ENCODE results near the gene PAX6.

The PAX6 gene

GRCh38 chr11:31807799-31808667 lies 3.1 kb downstream of the PAX6 start:
- Histone ChIP-seq H3K4me1 (ENCODE audit: control insufficient read depth, insufficient read depth, low read length) (peaks cover 49% of the 10 kb centered on the region), H3K27ac (ENCODE audit: low read length) (no peak overlapping the region), H3K4me3 (ENCODE audit: low read length in 2 of 2) (no peak overlapping the region), H3K36me3 (ENCODE audit: control insufficient read depth in 2 of 2, insufficient read depth in 2 of 2, low read length in 2 of 2) (no peaks in the 10 kb centered on the region), H3K9me3 (ENCODE audit: control insufficient read depth in 2 of 2, low read length in 2 of 2) (no peaks in the 10 kb centered on the region), H3K27me3 (ENCODE audit: control insufficient read depth in 1 of 2, insufficient read depth in 2 of 2, low read length in 2 of 2) (peaks cover 88 to 99% of the 10 kb centered on the region in 2 donors), H3K9ac (ENCODE audit: low read length in 2 of 2) (no peak overlapping the region)

GRCh38 chr11:31806928-31807798 lies 4.0 kb downstream of the PAX6 start:
- H3K9ac ChIP-seq (ENCODE audit: low read length in 2 of 2), result no peak overlapping the region
- H3K27ac ChIP-seq (ENCODE audit: low read length), result no peak overlapping the region
- no peaks in the 10 kb centered on the region for H3K9me3 ChIP-seq (ENCODE audit: control insufficient read depth in 2 of 2, low read length in 2 of 2)
- no peaks in the 10 kb centered on the region for H3K36me3 ChIP-seq (ENCODE audit: control insufficient read depth in 2 of 2, insufficient read depth in 2 of 2, low read length in 2 of 2)
- H3K27me3 ChIP-seq (ENCODE audit: control insufficient read depth in 1 of 2, insufficient read depth in 2 of 2, low read length in 2 of 2), result peaks cover 85 to 97% of the 10 kb centered on the region in 2 donors
- H3K4me3 ChIP-seq (ENCODE audit: low read length in 2 of 2), result no peak overlapping the region
- H3K4me1 ChIP-seq (ENCODE audit: control insufficient read depth, insufficient read depth, low read length), result peaks cover 43% of the 10 kb centered on the region

DNA sequence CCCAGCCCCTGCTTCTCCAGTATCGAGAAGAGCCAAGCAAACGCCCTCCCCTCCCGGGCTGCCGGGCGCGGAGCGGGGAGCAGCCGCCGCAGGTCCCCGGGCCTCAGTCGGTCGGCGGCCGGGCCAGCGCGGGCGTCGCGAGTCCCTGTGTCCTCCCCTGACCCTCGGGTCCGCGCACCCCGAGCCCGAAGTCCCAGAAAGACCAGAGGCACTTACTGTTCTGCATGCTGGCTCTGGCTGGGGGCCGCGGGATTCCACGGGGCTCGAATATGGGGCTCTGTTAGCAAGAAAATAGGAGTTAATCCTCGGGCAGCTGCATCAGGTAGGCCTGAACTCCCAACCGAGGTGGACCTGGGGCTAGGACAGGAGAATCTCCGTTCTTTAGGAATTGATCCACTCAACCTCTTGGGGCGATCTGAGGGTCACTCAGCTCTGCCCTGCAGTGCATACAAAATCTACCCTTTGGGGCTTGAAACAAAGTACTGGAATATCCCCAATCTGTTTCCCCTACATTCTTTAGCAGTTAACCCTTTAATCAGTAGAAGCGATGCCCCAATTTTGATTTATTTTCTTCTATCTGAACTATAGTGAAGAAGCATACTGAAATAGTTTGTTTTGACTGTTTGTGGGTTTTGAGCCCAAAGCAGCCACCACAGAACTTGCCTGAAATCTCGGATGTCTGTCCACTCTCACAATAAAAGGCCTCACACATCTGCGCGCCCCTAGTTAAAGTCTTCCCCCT lies 4.8 kb downstream of the PAX6 start:
- H3K4me3 ChIP-seq (ENCODE audit: low read length in 2 of 2), result no peak overlapping the region
- H3K27ac ChIP-seq (ENCODE audit: low read length), result no peak overlapping the region
- H3K4me1 ChIP-seq (ENCODE audit: control insufficient read depth, insufficient read depth, low read length), result peaks cover 38% of the 10 kb centered on the region
- H3K9me3 ChIP-seq (ENCODE audit: control insufficient read depth in 2 of 2, low read length in 2 of 2), result peaks cover 0 to 3% of the 10 kb centered on the region in 2 donors
- peaks cover 84 to 99% of the 10 kb centered on the region in 2 donors for H3K27me3 ChIP-seq (ENCODE audit: control insufficient read depth in 1 of 2, insufficient read depth in 2 of 2, low read length in 2 of 2)
- no peak overlapping the region for H3K9ac ChIP-seq (ENCODE audit: low read length in 2 of 2)
- H3K36me3 ChIP-seq (ENCODE audit: control insufficient read depth in 2 of 2, insufficient read depth in 2 of 2, low read length in 2 of 2), result no peaks in the 10 kb centered on the region

DNA sequence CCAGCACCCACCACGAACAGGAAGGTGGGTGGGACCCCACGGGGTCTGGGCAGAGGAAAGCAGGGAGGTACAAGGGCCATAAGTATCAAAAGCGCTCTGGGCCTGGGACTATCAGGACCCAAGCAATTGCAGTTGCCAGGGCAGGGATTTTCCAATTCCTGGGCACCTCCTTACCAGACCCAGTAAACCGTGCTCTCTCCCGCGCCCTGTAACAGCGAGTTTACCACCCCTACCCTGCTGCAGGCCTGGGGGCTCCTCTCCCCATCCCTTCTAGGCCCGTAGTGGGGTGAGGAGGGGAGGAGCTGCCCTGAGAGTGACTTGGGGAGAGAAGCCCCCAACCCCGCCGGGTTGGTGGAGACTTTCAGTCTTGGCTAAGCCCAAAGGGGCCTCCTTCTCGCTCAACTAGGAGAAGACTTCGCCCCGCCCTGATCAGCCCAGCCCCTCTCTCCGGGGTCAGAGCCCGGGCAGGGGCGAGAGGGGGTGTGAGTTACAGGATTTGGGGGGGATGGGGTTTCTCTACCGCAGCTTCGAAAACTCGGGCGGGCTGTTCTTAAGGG lies 5.4 kb downstream of the PAX6 start:
- H3K27ac ChIP-seq (ENCODE audit: low read length), result no peak overlapping the region
- peaks cover 84 to 99% of the 10 kb centered on the region in 2 donors for H3K27me3 ChIP-seq (ENCODE audit: control insufficient read depth in 1 of 2, insufficient read depth in 2 of 2, low read length in 2 of 2)
- peaks cover 32% of the 10 kb centered on the region for H3K4me1 ChIP-seq (ENCODE audit: control insufficient read depth, insufficient read depth, low read length)
- peaks cover 0 to 6% of the 10 kb centered on the region in 2 donors for H3K9me3 ChIP-seq (ENCODE audit: control insufficient read depth in 2 of 2, low read length in 2 of 2)
- H3K4me3 ChIP-seq (ENCODE audit: low read length in 2 of 2), result no peak overlapping the region
- H3K36me3 ChIP-seq (ENCODE audit: control insufficient read depth in 2 of 2, insufficient read depth in 2 of 2, low read length in 2 of 2), result no peaks in the 10 kb centered on the region
- no peak overlapping the region for H3K9ac ChIP-seq (ENCODE audit: low read length in 2 of 2)

DNA sequence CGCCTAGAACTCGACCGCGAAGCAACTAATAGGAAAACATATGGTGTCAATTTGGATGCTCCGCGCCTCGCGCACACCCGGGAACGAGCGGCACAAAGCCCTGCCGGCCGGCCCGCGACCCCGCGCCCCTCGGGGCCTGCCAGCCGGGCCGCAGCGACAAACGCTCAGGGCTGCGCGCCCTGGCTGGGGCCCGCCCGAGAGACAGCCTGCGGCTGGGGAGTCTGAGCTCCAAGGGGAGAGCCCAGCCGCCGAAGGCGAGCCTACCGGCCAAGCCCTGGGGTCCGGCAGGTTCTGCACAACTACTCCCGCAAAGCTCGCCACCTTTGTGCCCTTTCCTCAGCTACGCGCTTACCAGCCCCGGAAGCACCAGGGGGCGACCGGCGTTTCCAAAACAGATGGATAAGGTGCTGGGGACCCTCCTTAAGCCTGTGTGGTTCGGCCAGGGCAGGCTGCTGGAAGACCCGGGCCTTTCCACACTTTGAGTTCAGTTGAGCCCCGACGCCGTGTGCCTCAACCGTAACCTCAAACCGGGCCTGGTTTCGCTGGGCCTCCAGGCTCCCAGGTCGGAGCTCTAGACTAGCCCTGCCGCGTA lies 6.0 kb downstream of the PAX6 start:
- H3K27ac ChIP-seq (ENCODE audit: low read length), result no peak overlapping the region
- peaks cover 26% of the 10 kb centered on the region for H3K4me1 ChIP-seq (ENCODE audit: control insufficient read depth, insufficient read depth, low read length)
- peaks cover 88 to 99% of the 10 kb centered on the region in 2 donors for H3K27me3 ChIP-seq (ENCODE audit: control insufficient read depth in 1 of 2, insufficient read depth in 2 of 2, low read length in 2 of 2)
- H3K4me3 ChIP-seq (ENCODE audit: low read length in 2 of 2), result peak overlapping the region in 1 of 2 donors; percentile 22
- H3K9me3 ChIP-seq (ENCODE audit: control insufficient read depth in 2 of 2, low read length in 2 of 2), result peaks cover 0 to 6% of the 10 kb centered on the region in 2 donors
- H3K36me3 ChIP-seq (ENCODE audit: control insufficient read depth in 2 of 2, insufficient read depth in 2 of 2, low read length in 2 of 2), result no peaks in the 10 kb centered on the region
- H3K9ac ChIP-seq (ENCODE audit: low read length in 2 of 2), result no peak overlapping the region

- H3K9me3 ChIP-seq (ENCODE audit: control insufficient read depth in 2 of 2, low read length in 2 of 2), result peaks cover 0 to 6% of the 10 kb centered on the region in 2 donors
- H3K9ac ChIP-seq (ENCODE audit: low read length in 2 of 2), result no peak overlapping the region
- peak overlapping the region; percentile 22 to 26 for H3K4me3 ChIP-seq (ENCODE audit: low read length in 2 of 2)
- no peaks in the 10 kb centered on the region for H3K36me3 ChIP-seq (ENCODE audit: control insufficient read depth in 2 of 2, insufficient read depth in 2 of 2, low read length in 2 of 2)
- H3K27ac ChIP-seq (ENCODE audit: low read length), result no peak overlapping the region
- peaks cover 22% of the 10 kb centered on the region for H3K4me1 ChIP-seq (ENCODE audit: control insufficient read depth, insufficient read depth, low read length)
- peaks cover 87 to 99% of the 10 kb centered on the region in 2 donors for H3K27me3 ChIP-seq (ENCODE audit: control insufficient read depth in 1 of 2, insufficient read depth in 2 of 2, low read length in 2 of 2)
These were observed 6.6 kb downstream of the PAX6 start for GRCh38 chr11:31804312-31805036.

GRCh38 chr11:31803813-31804311 lies 7.3 kb downstream of the PAX6 start:
- peaks cover 86 to 99% of the 10 kb centered on the region in 2 donors for H3K27me3 ChIP-seq (ENCODE audit: control insufficient read depth in 1 of 2, insufficient read depth in 2 of 2, low read length in 2 of 2)
- H3K4me1 ChIP-seq (ENCODE audit: control insufficient read depth, insufficient read depth, low read length), result peaks cover 27% of the 10 kb centered on the region
- H3K36me3 ChIP-seq (ENCODE audit: control insufficient read depth in 2 of 2, insufficient read depth in 2 of 2, low read length in 2 of 2), result no peaks in the 10 kb centered on the region
- H3K9ac ChIP-seq (ENCODE audit: low read length in 2 of 2), result no peak overlapping the region
- no peak overlapping the region for H3K27ac ChIP-seq (ENCODE audit: low read length)
- peaks cover 0 to 6% of the 10 kb centered on the region in 2 donors for H3K9me3 ChIP-seq (ENCODE audit: control insufficient read depth in 2 of 2, low read length in 2 of 2)
- peak overlapping the region in 1 of 2 donors; percentile 8 for H3K4me3 ChIP-seq (ENCODE audit: low read length in 2 of 2)

DNA sequence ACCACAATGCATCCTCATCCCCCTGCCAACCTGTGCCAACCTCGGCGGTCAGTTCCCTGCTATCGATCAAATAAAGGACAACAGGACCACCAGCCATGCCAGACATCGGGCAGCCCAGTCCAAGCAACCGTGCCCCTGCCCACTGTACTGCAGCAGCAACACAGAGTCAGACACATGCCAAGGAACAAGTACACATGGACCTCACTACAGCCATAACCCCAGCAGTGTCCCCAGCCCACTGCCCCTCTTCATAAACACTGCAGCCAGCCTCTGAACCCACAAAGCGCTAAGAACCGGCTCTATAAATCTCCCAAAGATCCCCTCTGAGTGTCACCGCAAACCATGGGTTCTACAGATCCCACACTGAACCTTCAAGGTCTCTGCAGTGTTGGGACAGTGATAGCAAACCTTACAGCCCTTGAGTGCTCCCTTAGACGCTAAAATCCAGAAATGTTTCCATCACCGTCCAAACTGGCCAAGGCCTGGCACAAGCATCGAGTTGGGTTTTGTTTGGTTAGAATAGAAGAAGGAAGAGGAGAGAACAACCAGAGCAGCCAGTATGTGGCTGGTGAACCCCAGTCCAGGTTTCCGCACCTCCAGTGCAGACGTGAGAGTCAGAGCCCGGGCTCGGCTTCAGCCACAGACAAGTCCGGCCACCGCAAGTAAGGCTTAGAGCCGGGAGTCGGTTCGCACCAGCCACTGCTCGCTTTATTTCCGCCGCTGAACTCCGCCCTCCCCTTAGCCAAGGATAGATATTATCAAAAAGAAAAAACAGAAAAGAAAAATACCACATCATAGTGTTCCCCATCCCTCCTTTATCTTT lies 7.9 kb downstream of the PAX6 start:
- no peak overlapping the region for H3K4me3 ChIP-seq (ENCODE audit: low read length in 2 of 2)
- peaks cover 34% of the 10 kb centered on the region for H3K4me1 ChIP-seq (ENCODE audit: control insufficient read depth, insufficient read depth, low read length)
- H3K9me3 ChIP-seq (ENCODE audit: control insufficient read depth in 2 of 2, low read length in 2 of 2), result peaks cover 0 to 6% of the 10 kb centered on the region in 2 donors
- H3K36me3 ChIP-seq (ENCODE audit: control insufficient read depth in 2 of 2, insufficient read depth in 2 of 2, low read length in 2 of 2), result no peaks in the 10 kb centered on the region
- H3K27me3 ChIP-seq (ENCODE audit: control insufficient read depth in 1 of 2, insufficient read depth in 2 of 2, low read length in 2 of 2), result peaks cover 86 to 99% of the 10 kb centered on the region in 2 donors
- no peak overlapping the region for H3K9ac ChIP-seq (ENCODE audit: low read length in 2 of 2)
- H3K27ac ChIP-seq (ENCODE audit: low read length), result no peak overlapping the region

- Histone ChIP-seq H3K9me3 (ENCODE audit: control insufficient read depth in 2 of 2, low read length in 2 of 2) (peaks cover 0 to 6% of the 10 kb centered on the region in 2 donors), H3K27me3 (ENCODE audit: control insufficient read depth in 1 of 2, insufficient read depth in 2 of 2, low read length in 2 of 2) (peaks cover 84 to 97% of the 10 kb centered on the region in 2 donors), H3K9ac (ENCODE audit: low read length in 2 of 2) (no peak overlapping the region), H3K36me3 (ENCODE audit: control insufficient read depth in 2 of 2, insufficient read depth in 2 of 2, low read length in 2 of 2) (no peaks in the 10 kb centered on the region), H3K27ac (ENCODE audit: low read length) (no peak overlapping the region), H3K4me1 (ENCODE audit: control insufficient read depth, insufficient read depth, low read length) (peaks cover 38% of the 10 kb centered on the region), H3K4me3 (ENCODE audit: low read length in 2 of 2) (no peak overlapping the region)
These were observed 8.5 kb downstream of the PAX6 start for GRCh38 chr11:31802609-31802989.

Data from stomach smooth muscle (tissue), 2 donors.